Prostate gland (tissue), 2 donors: ENCODE results near the gene GNPTAB. TPM values are rescaled to one million over a fixed set of nuclear protein-coding genes. Genes with fewer than 3 reads are reported as not detected.

Experiments used
- DNase-seq: peaks from one replicate; pipeline ENCODE4 v3.0.0-alpha.2; 2019; ENCODE audit warnings: low spot score
- H3K27ac ChIP-seq, 2 donors: fragments of 200-600 bp; sonication (generic); 2 replicates each; pipeline ENCODE4 v1.5.1; 2017 to 2019
- H3K27me3 ChIP-seq: fragments of 200-600 bp; sonication (generic); replicated peaks from 2 replicates; pipeline ENCODE4 v1.5.1; 2019; ENCODE audit not compliant: insufficient read depth
- H3K36me3 ChIP-seq, 2 donors: fragments of 200-600 bp; sonication (generic); 1 replicate in 1 of 2; 2 replicates in 1 of 2; pipeline versions ENCODE4 v1.5.1 to v1.8.1; 2017 to 2019
- H3K4me1 ChIP-seq: fragments of 200-600 bp; sonication (generic); replicated peaks from 2 replicates; pipeline ENCODE4 v1.5.1; 2019
- H3K4me3 ChIP-seq, 2 donors: fragments of 200-600 bp; sonication (generic); 2 replicates each; pipeline ENCODE4 v1.5.1; 2017 to 2019
- H3K9me3 ChIP-seq: fragments of 200-600 bp; sonication (generic); 2 replicates; pipeline ENCODE4 v1.5.1; 2017
- CTCF ChIP-seq, 4 experiments: fragments of 200-600 bp in 2 of 4; fragments of 450-650 bp in 2 of 4; sonication (generic) in 2 of 4; IDR thresholded peaks; 1 replicate in 3 of 4; 2 replicates in 1 of 4; pipeline ENCODE4 v1.5.1; 2016 to 2019; ENCODE audit warnings: antibody characterized with exemption in 4 of 4, mild to moderate bottlenecking in 2 of 4, moderate library complexity in 2 of 4
- POLR2A ChIP-seq: fragments of 450-650 bp; IDR thresholded peaks from one replicate; pipeline ENCODE4 v1.6.1; 2016; ENCODE audit warnings: antibody characterized with exemption, mild to moderate bottlenecking
- POLR2AphosphoS5 ChIP-seq: sonication (generic); formaldehyde crosslinking; IDR thresholded peaks from one replicate; pipeline ENCODE4 v1.6.1; 2017; ENCODE audit warnings: antibody characterized with exemption
- WGBS: methylation state at CpG from one replicate; pipeline ENCODE4 v1.1.5; 2018; 5-methylcytosine and 5-hydroxymethylcytosine counted together
- intact Hi-C: fragments of 100-400 bp; cut with DNase I; formaldehyde crosslinking; loops from one replicate; pipeline ENCODE4 v1.14.2; 2022
- total RNA-seq, 2 donors: library from RNA; depleted of rRNA; stranded (reverse); fragments of >200 nt; gene quantifications; one replicate each; pipeline ENCODE4 v1.1.0, GENCODE V29; 2016

Gene GNPTAB
- total RNA-seq, 2 donors from 2014 or later, result 49.9 to 52.7 TPM

GRCh38 chr12:101720118-101720517 is 110.6 kb downstream of the GNPTAB start:
- Histone ChIP-seq H3K4me3 (no peak overlapping the region), H3K27ac (no peak overlapping the region), H3K36me3 (no peaks in the 10 kb centered on the region), H3K4me1 (no peaks in the 10 kb centered on the region), H3K27me3 (no peaks in the 10 kb centered on the region), H3K9me3 (no peaks in the 10 kb centered on the region)
- TF ChIP-seq POLR2AphosphoS5, result no peak
- no peak for TF ChIP-seq POLR2A
- TF ChIP-seq CTCF (IDR thresholded peaks at IDR 0.05), result no peak
- DNase-seq, result no peak
- intact Hi-C loops, result no loop called here

- no peak overlapping the region for H3K27ac ChIP-seq
- no peak for DNase-seq
- intact Hi-C loops, result no loop called here
- H3K9me3 ChIP-seq, result no peaks in the 10 kb centered on the region
- no peak for TF ChIP-seq CTCF (IDR thresholded peaks at IDR 0.05)
- no peak for TF ChIP-seq POLR2A
- TF ChIP-seq POLR2AphosphoS5, result no peak
- no peaks in the 10 kb centered on the region for H3K36me3 ChIP-seq
- no peaks in the 10 kb centered on the region for H3K4me1 ChIP-seq
- no peak overlapping the region for H3K4me3 ChIP-seq
- no peaks in the 10 kb centered on the region for H3K27me3 ChIP-seq
Observed at GRCh38 chr12:101719566-101719965, 111.2 kb downstream of the GNPTAB start.

GRCh38 chr12:101714877-101715444 is 115.8 kb downstream of the GNPTAB start:
- no peaks in the 10 kb centered on the region for H3K9me3 ChIP-seq
- no peak for DNase-seq
- no peaks in the 10 kb centered on the region for H3K27me3 ChIP-seq
- TF ChIP-seq CTCF (IDR thresholded peaks at IDR 0.05), result no peak
- no peak for TF ChIP-seq POLR2AphosphoS5
- TF ChIP-seq POLR2A, result no peak
- intact Hi-C loops, result no loop called here
- H3K36me3 ChIP-seq, result no peaks in the 10 kb centered on the region
- no peaks in the 10 kb centered on the region for H3K4me1 ChIP-seq
- no peak overlapping the region for H3K27ac ChIP-seq
- no peak overlapping the region for H3K4me3 ChIP-seq
- WGBS, result 67% methylated on average over 3 of the region's 3 CpGs

GRCh38 chr12:101713930-101714329 is 116.8 kb downstream of the GNPTAB start:
- intact Hi-C loops, result no loop called here
- H3K36me3 ChIP-seq, result no peaks in the 10 kb centered on the region
- peak overlapping the region in 1 of 2 donors; percentile 23 for H3K27ac ChIP-seq
- H3K4me3 ChIP-seq, result no peak overlapping the region
- H3K27me3 ChIP-seq, result no peaks in the 10 kb centered on the region
- 59% methylated on average over 2 of the region's 2 CpGs for WGBS
- TF ChIP-seq POLR2AphosphoS5 (no peak), POLR2A (no peak), CTCF (IDR thresholded peaks at IDR 0.05) (no peak)
- DNase-seq, result no peak
- H3K4me1 ChIP-seq, result no peaks in the 10 kb centered on the region
- no peaks in the 10 kb centered on the region for H3K9me3 ChIP-seq

- DNase-seq, result no peak
- intact Hi-C loops, result no loop called here
- peak; percentile 34 for TF ChIP-seq POLR2AphosphoS5
- no peak for TF ChIP-seq CTCF (IDR thresholded peaks at IDR 0.05)
- Histone ChIP-seq H3K9me3 (no peaks in the 10 kb centered on the region), H3K27me3 (no peaks in the 10 kb centered on the region), H3K36me3 (no peaks in the 10 kb centered on the region), H3K27ac (peak overlapping the region in 1 of 2 donors; percentile 23), H3K4me1 (no peaks in the 10 kb centered on the region), H3K4me3 (no peak overlapping the region)
- 65% methylated on average over 5 of the region's 5 CpGs for WGBS
Observed at GRCh38 chr12:101713059-101713682, 117.6 kb downstream of the GNPTAB start.
